ENCODE measurements around the gene DGUOK. TPM values are rescaled to one million over a fixed set of nuclear protein-coding genes. Genes with fewer than 3 reads are reported as not detected.

The DGUOK gene
- total RNA-seq, 1 experiment from 2014 or later = 70.7 TPM

GRCh38 chr2:73972846-73973245, 46.2 kb downstream of the DGUOK start:
- H3K27me3 Mint-ChIP-seq (ENCODE audit: insufficient read depth, unreplicated experiment) = peaks cover 17% of the 10 kb centered on the region
- TF ChIP-seq CTCF (IDR thresholded peaks at IDR 0.05; ENCODE audit: insufficient read depth in 1 of 2, low read depth in 1 of 2, low read length in 1 of 2, severe bottlenecking in 1 of 2, unreplicated experiment in 1 of 2) = no peak
- H3K9me3 Mint-ChIP-seq (ENCODE audit: unreplicated experiment) = no peaks in the 10 kb centered on the region
- H3K4me3 Mint-ChIP-seq (ENCODE audit: unreplicated experiment) = no peak overlapping the region
- no peaks in the 10 kb centered on the region for H3K4me1 Mint-ChIP-seq (ENCODE audit: low read depth, unreplicated experiment)
- DNase-seq = no peak
- intact Hi-C loops (cut with micrococcal nuclease; ENCODE audit: unreplicated experiment) = no loop called here
- Histone ChIP-seq H3K4me3 (ENCODE audit: low read depth, low read length) (no peak overlapping the region), H3K4me1 (no peaks in the 10 kb centered on the region), H3K36me3 (ENCODE audit: control insufficient read depth, insufficient read depth, low read length) (no peaks in the 10 kb centered on the region), H3K27me3 (replicated peaks; ENCODE audit: control insufficient read depth, insufficient read depth, low read length) (peaks cover under 1% of the 10 kb centered on the region), H3K9me3 (no peaks in the 10 kb centered on the region)
- no peaks in the 10 kb centered on the region for H3K36me3 Mint-ChIP-seq (ENCODE audit: insufficient read depth, unreplicated experiment)
- no TSS peak for BruUV-seq (replicated peaks)
- CTCF ChIA-PET = no interaction called here
- H3K27ac Mint-ChIP-seq (ENCODE audit: unreplicated experiment) = no peak overlapping the region
- POLR2A ChIA-PET = no interaction called here

- Mint-ChIP-seq H3K4me3 (ENCODE audit: unreplicated experiment) (no peak overlapping the region), H3K36me3 (ENCODE audit: insufficient read depth, unreplicated experiment) (no peaks in the 10 kb centered on the region), H3K9me3 (ENCODE audit: unreplicated experiment) (no peaks in the 10 kb centered on the region), H3K27ac (ENCODE audit: unreplicated experiment) (no peak overlapping the region), H3K4me1 (ENCODE audit: low read depth, unreplicated experiment) (peaks cover 18% of the 10 kb centered on the region), H3K27me3 (ENCODE audit: insufficient read depth, unreplicated experiment) (peaks cover 28% of the 10 kb centered on the region)
- Histone ChIP-seq H3K4me3 (ENCODE audit: low read depth, low read length) (no peak overlapping the region), H3K36me3 (ENCODE audit: control insufficient read depth, insufficient read depth, low read length) (no peaks in the 10 kb centered on the region), H3K4me1 (peaks cover 8% of the 10 kb centered on the region), H3K27me3 (replicated peaks; ENCODE audit: control insufficient read depth, insufficient read depth, low read length) (peaks cover 3% of the 10 kb centered on the region), H3K9me3 (no peaks in the 10 kb centered on the region)
- no peak for TF ChIP-seq CTCF (IDR thresholded peaks at IDR 0.05; ENCODE audit: insufficient read depth in 1 of 2, low read depth in 1 of 2, low read length in 1 of 2, severe bottlenecking in 1 of 2, unreplicated experiment in 1 of 2)
- POLR2A ChIA-PET = no interaction called here
- DNase-seq = no peak
- intact Hi-C loops (cut with micrococcal nuclease; ENCODE audit: unreplicated experiment) = no loop called here
- no TSS peak for BruUV-seq (replicated peaks)
- CTCF ChIA-PET = no interaction called here
Observed at GRCh38 chr2:73975731-73976130, 49.1 kb downstream of the DGUOK start.

- DNase-seq = no peak
- Mint-ChIP-seq H3K27ac (ENCODE audit: unreplicated experiment) (no peak overlapping the region), H3K27me3 (ENCODE audit: insufficient read depth, unreplicated experiment) (peaks cover 28% of the 10 kb centered on the region), H3K4me1 (ENCODE audit: low read depth, unreplicated experiment) (peaks cover 23% of the 10 kb centered on the region), H3K36me3 (ENCODE audit: insufficient read depth, unreplicated experiment) (no peaks in the 10 kb centered on the region), H3K4me3 (ENCODE audit: unreplicated experiment) (no peak overlapping the region), H3K9me3 (ENCODE audit: unreplicated experiment) (no peaks in the 10 kb centered on the region)
- peaks cover 19% of the 10 kb centered on the region for H3K4me1 ChIP-seq
- CTCF ChIA-PET = no interaction called here
- H3K27me3 ChIP-seq (replicated peaks; ENCODE audit: control insufficient read depth, insufficient read depth, low read length) = peaks cover 3% of the 10 kb centered on the region
- POLR2A ChIA-PET = no interaction called here
- no TSS peak for BruUV-seq (replicated peaks)
- H3K4me3 ChIP-seq (ENCODE audit: low read depth, low read length) = no peak overlapping the region
- no peak for TF ChIP-seq CTCF (IDR thresholded peaks at IDR 0.05; ENCODE audit: insufficient read depth in 1 of 2, low read depth in 1 of 2, low read length in 1 of 2, severe bottlenecking in 1 of 2, unreplicated experiment in 1 of 2)
- intact Hi-C loops (cut with micrococcal nuclease; ENCODE audit: unreplicated experiment) = no loop called here
- no peaks in the 10 kb centered on the region for H3K36me3 ChIP-seq (ENCODE audit: control insufficient read depth, insufficient read depth, low read length)
- no peaks in the 10 kb centered on the region for H3K9me3 ChIP-seq
Observed at GRCh38 chr2:73976803-73977202, 50.1 kb downstream of the DGUOK start.
